Spleen (tissue), 7 donors: ENCODE data around the gene TRAF1.

Experiments used
- CTCF ChIP-seq, 11 experiments: fragments of 200-600 bp in 7 of 11; fragments of 450-650 bp in 4 of 11; sonication (generic) in 4 of 11; IDR thresholded peaks in 8 of 11; conservative IDR thresholded peaks in 3 of 11; 1 replicate in 7 of 11; 2 replicates in 4 of 11; pipeline versions ENCODE4 v1.4.0 to v1.8.0; 2016 to 2021; ENCODE audit warnings: antibody characterized with exemption in 11 of 11, inconsistent platforms in 4 of 11, mild to moderate bottlenecking in 1 of 11
- POLR2A ChIP-seq, 3 donors: fragments of 450-650 bp; IDR thresholded peaks; one replicate each; pipeline ENCODE4 v1.5.1; 2017; ENCODE audit warnings: antibody characterized with exemption in 3 of 3, mild to moderate bottlenecking in 1 of 3
- donor health status: DM: no; HTN: no; CAD: no; lungs with moderate emphysema.
- donor health status: DM: no; HTN: no; CAD: no.
- donor health status: DM: no; HTN: no; CAD: no.

- TF ChIP-seq CTCF (IDR thresholded peaks at IDR 0.05 in 8 of 11, conservative IDR thresholded peaks at IDR 0.05 in 3 of 11): no peak
- no peak for TF ChIP-seq POLR2A (IDR thresholded peaks at IDR 0.05)
Observed at GRCh38 chr9:120925535-120926396, 830 bp downstream of the TRAF1 start.
